PC-3 (cell line): Measurements from ENCODE around the gene PLBD1. TPM values are rescaled to one million over a fixed set of nuclear protein-coding genes. Genes with fewer than 3 reads are reported as not detected.

ENCODE experiments used
- ATAC-seq: fragments of 200-7000 bp; cut with Tn5 transposase; 2 replicates; pipeline ENCODE4 v1.9.1; 2020; ENCODE audit warnings: mild to moderate bottlenecking, moderate library complexity
- BruUV-seq: library from RNA; stranded (reverse); fragments of 400-500 nt; replicated peaks from 2 replicates; lab custom pipeline; 2021; lab: Mats Ljungman, UMichigan
- CTCF ChIA-PET: fragments of 300-600 bp; sonication (Branson Sonifier 250); formaldehyde crosslinking; loops from one replicate; lab custom pipeline; 2022; ENCODE audit warnings: antibody characterized with exemption; lab: Charles Lee
- POLR2A ChIA-PET: fragments of 300-600 bp; sonication (Branson Sonifier 250); formaldehyde crosslinking; loops from one replicate; lab custom pipeline; 2022; ENCODE audit warnings: antibody characterized with exemption; ENCODE audit not compliant: unreplicated experiment; lab: Charles Lee
- DNase-seq: peaks from one replicate; pipeline ENCODE4 v3.0.0-alpha.2; 2015
- H2AFZ ChIP-seq: fragments of 300-600 bp; sonication (generic); 2 replicates; pipeline ENCODE4 v1.6.0; 2016; ENCODE audit warnings: antibody characterized with exemption, low read length
- H3F3A ChIP-seq: fragments of 300-600 bp; sonication (generic); one replicate; pipeline ENCODE4 v1.6.0; 2017; ENCODE audit warnings: antibody characterized with exemption, low read length, control low read depth, mild to moderate bottlenecking; ENCODE audit not compliant: unreplicated experiment
- H3K27ac ChIP-seq: fragments of 300-600 bp; sonication (generic); 2 replicates; pipeline ENCODE4 v1.5.1; 2016; ENCODE audit warnings: mild to moderate bottlenecking, low read length
- H3K27me3 ChIP-seq: fragments of 300-600 bp; sonication (generic); 2 replicates; pipeline ENCODE4 v1.6.1; 2016; ENCODE audit warnings: low read length, mixed read lengths
- H3K36me3 ChIP-seq: fragments of 300-600 bp; sonication (generic); 2 replicates; pipeline ENCODE4 v1.6.1; 2016; ENCODE audit warnings: low read depth, mixed run types, low read length, mixed read lengths
- H3K4me1 ChIP-seq: fragments of 300-600 bp; sonication (generic); 2 replicates; pipeline ENCODE4 v1.5.1; 2016; ENCODE audit warnings: low read length; ENCODE audit not compliant: insufficient read depth
- H3K4me2 ChIP-seq: fragments of 300-600 bp; sonication (generic); 2 replicates; pipeline ENCODE4 v1.6.0; 2016; ENCODE audit warnings: low read length
- H3K4me3 ChIP-seq: fragments of 300-600 bp; sonication (generic); 2 replicates; pipeline ENCODE4 v1.5.1; 2016; ENCODE audit warnings: mild to moderate bottlenecking, low read length, mixed read lengths
- H3K79me2 ChIP-seq: fragments of 300-600 bp; sonication (generic); 2 replicates; pipeline ENCODE4 v1.6.1; 2017; ENCODE audit warnings: low read length, mixed read lengths
- H3K9ac ChIP-seq: fragments of 300-600 bp; sonication (generic); 2 replicates; pipeline ENCODE4 v1.6.0; 2016; ENCODE audit warnings: mild to moderate bottlenecking, low read length
- H3K9me2 ChIP-seq: fragments of 300-600 bp; sonication (generic); replicated peaks from 2 replicates; pipeline ENCODE4 v1.6.1; 2016; ENCODE audit warnings: mixed run types, low read length, mixed read lengths
- H3K9me3 ChIP-seq: fragments of 300-600 bp; sonication (generic); 2 replicates; pipeline ENCODE4 v1.6.1; 2016; ENCODE audit warnings: low read length, mixed read lengths
- H4K20me1 ChIP-seq: fragments of 300-600 bp; sonication (generic); 2 replicates; pipeline ENCODE4 v1.6.1; 2016; ENCODE audit warnings: low read length, mixed read lengths
- EZH2 ChIP-seq: fragments of 300-600 bp; sonication (generic); IDR thresholded peaks from one replicate; pipeline ENCODE4 v1.6.1; 2017; ENCODE audit warnings: antibody characterized with exemption, mild to moderate bottlenecking, low read length; ENCODE audit not compliant: unreplicated experiment
- EZH2phosphoT487 ChIP-seq: fragments of 300-600 bp; sonication (generic); IDR thresholded peaks from 2 replicates; pipeline ENCODE4 v1.6.1; 2018; ENCODE audit warnings: mild to moderate bottlenecking, antibody characterized with exemption, low read length, borderline replicate concordance
- intact Hi-C: fragments of 100-400 bp; cut with micrococcal nuclease; formaldehyde crosslinking; loops from 2 replicates; pipeline ENCODE4 v1.9.0; 2023
- total RNA-seq: library from RNA; depleted of rRNA; stranded (reverse); fragments of >200 nt; gene quantifications from 2 replicates; pipeline ENCODE4 v1.2.3, GENCODE V29; 2014
- TF ChIP-seq, protein P1 (sequence below): fragments of 300-600 bp; sonication (generic); conservative IDR thresholded peaks from 2 replicates; pipeline ENCODE4 v1.5.1; 2017; ENCODE audit warnings: antibody characterized with exemption, low read depth, mild to moderate bottlenecking, low read length

PLBD1 gene
- total RNA-seq, 1 experiment from 2014 or later: 0.87 TPM

- Histone ChIP-seq H3K9ac (no peak overlapping the region), H3K9me2 (no peaks in the 10 kb centered on the region), H4K20me1 (no peaks in the 10 kb centered on the region), H3K4me1 (peaks cover 6% of the 10 kb centered on the region; the same call in 1 of the 2 replicates), H3K36me3 (no peaks in the 10 kb centered on the region), H3F3A (no peaks in the 10 kb centered on the region), H3K27ac (no peak overlapping the region), H2AFZ (0 out of 2 replicates have a peak overlapping the region, but pooled peaks have one; percentile 48), H3K27me3 (no peaks in the 10 kb centered on the region), H3K79me2 (no peaks in the 10 kb centered on the region), H3K4me3 (no peak overlapping the region), H3K9me3 (no peaks in the 10 kb centered on the region), H3K4me2 (peak overlapping the region; percentile 43)
- CTCF ChIA-PET: no interaction called here
- no TSS peak for BruUV-seq
- intact Hi-C loops: no loop called here
- no peak for TF ChIP-seq EZH2phosphoT487
- TF ChIP-seq, protein P1, sequence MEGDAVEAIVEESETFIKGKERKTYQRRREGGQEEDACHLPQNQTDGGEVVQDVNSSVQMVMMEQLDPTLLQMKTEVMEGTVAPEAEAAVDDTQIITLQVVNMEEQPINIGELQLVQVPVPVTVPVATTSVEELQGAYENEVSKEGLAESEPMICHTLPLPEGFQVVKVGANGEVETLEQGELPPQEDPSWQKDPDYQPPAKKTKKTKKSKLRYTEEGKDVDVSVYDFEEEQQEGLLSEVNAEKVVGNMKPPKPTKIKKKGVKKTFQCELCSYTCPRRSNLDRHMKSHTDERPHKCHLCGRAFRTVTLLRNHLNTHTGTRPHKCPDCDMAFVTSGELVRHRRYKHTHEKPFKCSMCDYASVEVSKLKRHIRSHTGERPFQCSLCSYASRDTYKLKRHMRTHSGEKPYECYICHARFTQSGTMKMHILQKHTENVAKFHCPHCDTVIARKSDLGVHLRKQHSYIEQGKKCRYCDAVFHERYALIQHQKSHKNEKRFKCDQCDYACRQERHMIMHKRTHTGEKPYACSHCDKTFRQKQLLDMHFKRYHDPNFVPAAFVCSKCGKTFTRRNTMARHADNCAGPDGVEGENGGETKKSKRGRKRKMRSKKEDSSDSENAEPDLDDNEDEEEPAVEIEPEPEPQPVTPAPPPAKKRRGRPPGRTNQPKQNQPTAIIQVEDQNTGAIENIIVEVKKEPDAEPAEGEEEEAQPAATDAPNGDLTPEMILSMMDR: no peak; the same call in 1 of the 2 replicates
- no peak for TF ChIP-seq EZH2
- DNase-seq (peak; percentile 59), ATAC-seq (peak; percentile 75)
- POLR2A ChIA-PET: no interaction called here
Observed at GRCh38 chr12:14554281-14555007, 13.2 kb downstream of the PLBD1 start.

- Histone ChIP-seq H3K9ac (no peak overlapping the region), H2AFZ (no peak overlapping the region), H3K36me3 (no peaks in the 10 kb centered on the region), H3K9me3 (no peaks in the 10 kb centered on the region), H3K27me3 (no peaks in the 10 kb centered on the region), H3K4me2 (no peak overlapping the region), H4K20me1 (no peaks in the 10 kb centered on the region), H3K4me3 (no peak overlapping the region), H3K27ac (no peak overlapping the region), H3K79me2 (no peaks in the 10 kb centered on the region), H3K4me1 (no peaks in the 10 kb centered on the region), H3K9me2 (no peaks in the 10 kb centered on the region), H3F3A (no peaks in the 10 kb centered on the region)
- TF ChIP-seq EZH2phosphoT487 (no peak), EZH2 (no peak)
- TF ChIP-seq, protein P1: no peak
- no TSS peak for BruUV-seq
- intact Hi-C loops: no loop called here
- POLR2A ChIA-PET: no interaction called here
- ATAC-seq: no peak
- no peak for DNase-seq
- CTCF ChIA-PET: no interaction called here
Observed at GRCh38 chr12:14548609-14549008, 19.1 kb downstream of the PLBD1 start.

DNA sequence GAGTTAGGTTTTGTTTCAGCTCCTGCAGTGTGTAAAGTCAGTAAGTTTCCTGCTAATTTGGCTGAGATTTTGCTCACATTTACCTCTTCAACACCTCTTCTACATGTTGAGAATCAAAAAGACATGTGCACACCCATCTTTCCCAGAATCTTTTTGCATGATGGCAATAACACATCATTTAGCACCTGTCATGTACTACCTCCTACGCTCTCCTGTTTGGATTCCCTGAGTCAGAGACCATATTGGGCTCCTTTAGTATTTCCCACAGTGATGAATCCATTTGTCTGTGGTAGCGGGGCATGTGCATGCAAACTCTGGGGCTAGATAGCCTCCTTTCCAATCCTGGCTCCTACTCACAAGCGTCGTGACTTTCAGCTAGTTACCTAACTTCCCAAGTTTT lies 20.1 kb downstream of the PLBD1 start:
- Histone ChIP-seq H3K9me2 (no peaks in the 10 kb centered on the region), H3K4me3 (no peak overlapping the region), H3K9ac (no peak overlapping the region), H3K27ac (no peak overlapping the region), H3K9me3 (no peaks in the 10 kb centered on the region), H2AFZ (no peak overlapping the region), H3F3A (no peaks in the 10 kb centered on the region), H3K79me2 (no peaks in the 10 kb centered on the region), H3K4me2 (no peak overlapping the region), H3K36me3 (no peaks in the 10 kb centered on the region), H4K20me1 (no peaks in the 10 kb centered on the region), H3K27me3 (no peaks in the 10 kb centered on the region), H3K4me1 (no peaks in the 10 kb centered on the region)
- no peak for ATAC-seq
- intact Hi-C loops: no loop called here
- ChIA-PET CTCF (no interaction called here), POLR2A (no interaction called here)
- TF ChIP-seq EZH2phosphoT487 (no peak), EZH2 (no peak)
- TF ChIP-seq, protein P1: no peak
- BruUV-seq: no TSS peak
- no peak for DNase-seq
